Mucosa of stomach (tissue), 1 donor: Measurements from ENCODE around the gene SLC44A1.

Source experiments
- H3K27me3 ChIP-seq: one replicate; pipeline ENCODE4 v1.7.0; 2013; ENCODE audit warnings: mild to moderate bottlenecking, low read length; ENCODE audit not compliant: control insufficient read depth, insufficient read depth
- H3K36me3 ChIP-seq: one replicate; pipeline ENCODE4 v1.7.0; 2013; ENCODE audit warnings: low read length; ENCODE audit not compliant: control insufficient read depth, insufficient read depth
- H3K4me1 ChIP-seq: one replicate; pipeline ENCODE4 v1.7.0; 2013; ENCODE audit warnings: mild to moderate bottlenecking, low read length; ENCODE audit not compliant: control insufficient read depth, insufficient read depth
- H3K4me3 ChIP-seq: one replicate; pipeline ENCODE4 v1.7.0; 2013; ENCODE audit warnings: low read length
- H3K9ac ChIP-seq: one replicate; pipeline ENCODE4 v1.7.0; 2013; ENCODE audit warnings: mild to moderate bottlenecking, low read length, moderate library complexity
- H3K9me3 ChIP-seq: one replicate; pipeline ENCODE4 v1.7.0; 2013; ENCODE audit warnings: mild to moderate bottlenecking, low read length, moderate library complexity; ENCODE audit not compliant: control insufficient read depth
- donor health status: Pancreatic carcinoma.

The SLC44A1 gene

GRCh38 chr9:105449081-105449480 is 204.6 kb downstream of the SLC44A1 start:
- Histone ChIP-seq H3K36me3 (no peaks in the 10 kb centered on the region), H3K9ac (no peak overlapping the region), H3K4me1 (peaks cover 4% of the 10 kb centered on the region), H3K4me3 (no peak overlapping the region), H3K9me3 (no peaks in the 10 kb centered on the region), H3K27me3 (no peaks in the 10 kb centered on the region)

GRCh38 chr9:105452185-105452584 is 207.7 kb downstream of the SLC44A1 start:
- Histone ChIP-seq H3K9ac (no peak overlapping the region), H3K9me3 (no peaks in the 10 kb centered on the region), H3K4me1 (peaks cover 4% of the 10 kb centered on the region), H3K27me3 (no peaks in the 10 kb centered on the region), H3K36me3 (no peaks in the 10 kb centered on the region), H3K4me3 (no peak overlapping the region)

GRCh38 chr9:105455836-105456475 is 211.5 kb downstream of the SLC44A1 start:
- Histone ChIP-seq H3K27me3 (no peaks in the 10 kb centered on the region), H3K4me3 (no peak overlapping the region), H3K4me1 (no peaks in the 10 kb centered on the region), H3K36me3 (no peaks in the 10 kb centered on the region), H3K9me3 (no peaks in the 10 kb centered on the region), H3K9ac (no peak overlapping the region)

GRCh38 chr9:105457560-105458294 is 213.3 kb downstream of the SLC44A1 start:
- Histone ChIP-seq H3K36me3 (no peaks in the 10 kb centered on the region), H3K27me3 (no peaks in the 10 kb centered on the region), H3K4me1 (no peaks in the 10 kb centered on the region), H3K9me3 (no peaks in the 10 kb centered on the region), H3K4me3 (no peak overlapping the region), H3K9ac (no peak overlapping the region)

- Histone ChIP-seq H3K4me1 (no peaks in the 10 kb centered on the region), H3K9me3 (no peaks in the 10 kb centered on the region), H3K9ac (no peak overlapping the region), H3K4me3 (no peak overlapping the region), H3K36me3 (no peaks in the 10 kb centered on the region), H3K27me3 (no peaks in the 10 kb centered on the region)
These were observed 214.0 kb downstream of the SLC44A1 start for GRCh38 chr9:105458404-105458803.

GRCh38 chr9:105459336-105459735 is 214.9 kb downstream of the SLC44A1 start:
- H3K4me1 ChIP-seq = no peaks in the 10 kb centered on the region
- no peaks in the 10 kb centered on the region for H3K27me3 ChIP-seq
- no peak overlapping the region for H3K9ac ChIP-seq
- no peaks in the 10 kb centered on the region for H3K36me3 ChIP-seq
- no peaks in the 10 kb centered on the region for H3K9me3 ChIP-seq
- H3K4me3 ChIP-seq = no peak overlapping the region

GRCh38 chr9:105466898-105467455 is 222.5 kb downstream of the SLC44A1 start:
- no peaks in the 10 kb centered on the region for H3K4me1 ChIP-seq
- no peak overlapping the region for H3K9ac ChIP-seq
- no peaks in the 10 kb centered on the region for H3K27me3 ChIP-seq
- H3K4me3 ChIP-seq = no peak overlapping the region
- no peaks in the 10 kb centered on the region for H3K9me3 ChIP-seq
- no peaks in the 10 kb centered on the region for H3K36me3 ChIP-seq

GRCh38 chr9:105468875-105469274 is 224.4 kb downstream of the SLC44A1 start:
- Histone ChIP-seq H3K36me3 (no peaks in the 10 kb centered on the region), H3K9me3 (no peaks in the 10 kb centered on the region), H3K9ac (no peak overlapping the region)

GRCh38 chr9:105473221-105473620 is 228.8 kb downstream of the SLC44A1 start:
- Histone ChIP-seq H3K4me1 (no peaks in the 10 kb centered on the region), H3K9me3 (no peaks in the 10 kb centered on the region), H3K9ac (no peak overlapping the region), H3K36me3 (no peaks in the 10 kb centered on the region), H3K27me3 (no peaks in the 10 kb centered on the region), H3K4me3 (no peak overlapping the region)

More at GRCh38 chr9:105468875-105469274, 224.4 kb downstream of the SLC44A1 start:
- H3K4me1 ChIP-seq = no peaks in the 10 kb centered on the region
- no peak overlapping the region for H3K4me3 ChIP-seq
- H3K27me3 ChIP-seq = no peaks in the 10 kb centered on the region

GRCh38 chr9:105475302-105475701 is 230.9 kb downstream of the SLC44A1 start:
- Histone ChIP-seq H3K9me3 (no peaks in the 10 kb centered on the region), H3K27me3 (no peaks in the 10 kb centered on the region), H3K9ac (no peak overlapping the region), H3K36me3 (no peaks in the 10 kb centered on the region), H3K4me3 (no peak overlapping the region), H3K4me1 (no peaks in the 10 kb centered on the region)

- Histone ChIP-seq H3K4me3 (no peak overlapping the region), H3K27me3 (no peaks in the 10 kb centered on the region), H3K9me3 (no peaks in the 10 kb centered on the region), H3K4me1 (no peaks in the 10 kb centered on the region), H3K9ac (no peak overlapping the region), H3K36me3 (no peaks in the 10 kb centered on the region)
These were observed 235.4 kb downstream of the SLC44A1 start for GRCh38 chr9:105479846-105480245.

- Histone ChIP-seq H3K4me3 (no peak overlapping the region), H3K36me3 (no peaks in the 10 kb centered on the region), H3K4me1 (no peaks in the 10 kb centered on the region), H3K9ac (no peak overlapping the region), H3K27me3 (no peaks in the 10 kb centered on the region), H3K9me3 (no peaks in the 10 kb centered on the region)
These were observed 239.2 kb downstream of the SLC44A1 start for GRCh38 chr9:105483618-105484017.
